Gastrocnemius medialis (tissue), 4 donors: ENCODE results near the gene SGK1. TPM values are rescaled to one million over a fixed set of nuclear protein-coding genes. Genes with fewer than 3 reads are reported as not detected.
"Not testable (repeated sequence)": the region's sequence is repeated elsewhere in the genome, so short reads cannot be mapped to it uniquely, and the experiment has no call there.

ENCODE experiments used
- ATAC-seq, 2 donors: fragments of 150-250 bp; one replicate each; pipeline ENCODE4 v1.9.1; 2016
- DNase-seq, 2 donors: peaks; one replicate each; pipeline ENCODE4 v3.0.0-alpha.2; 2019
- H3K27ac ChIP-seq, 4 donors: fragments of 200-600 bp; sonication (generic); 1 replicate in 1 of 4; 2 replicates in 3 of 4; pipeline ENCODE4 v1.5.1; 2016 to 2018; ENCODE audit warnings: mild to moderate bottlenecking in 2 of 4, moderate library complexity in 1 of 4
- H3K27me3 ChIP-seq, 3 donors: fragments of 200-600 bp; sonication (generic) in 2 of 3; 1 replicate in 1 of 3; 2 replicates in 2 of 3; pipeline versions ENCODE4 v1.5.1 to v1.6.0; 2016 to 2019; ENCODE audit warnings: mild to moderate bottlenecking in 1 of 3, moderate library complexity in 1 of 3
- H3K36me3 ChIP-seq, 2 donors: fragments of 200-600 bp; sonication (generic) in 1 of 2; one replicate each; pipeline ENCODE4 v1.5.1; 2017 to 2018
- H3K4me1 ChIP-seq, 2 donors: fragments of 200-600 bp; sonication (generic) in 1 of 2; one replicate each; pipeline ENCODE4 v1.5.1; 2016 to 2017; ENCODE audit warnings: mild to moderate bottlenecking in 2 of 2
- H3K4me3 ChIP-seq, 4 donors: fragments of 200-600 bp; sonication (generic) in 3 of 4; 1 replicate in 1 of 4; 2 replicates in 3 of 4; pipeline ENCODE4 v1.5.1; 2016 to 2019; ENCODE audit warnings: mild to moderate bottlenecking in 2 of 4
- H3K9me3 ChIP-seq, 3 donors: fragments of 200-600 bp; sonication (generic) in 2 of 3; 1 replicate in 1 of 3; 2 replicates in 2 of 3; pipeline ENCODE4 v1.5.1; 2016 to 2019
- CTCF ChIP-seq, 5 experiments: fragments of 450-650 bp in 3 of 5; fragments of 200-600 bp in 2 of 5; sonication (generic) in 2 of 5; IDR thresholded peaks in 4 of 5; conservative IDR thresholded peaks in 1 of 5; 1 replicate in 4 of 5; 2 replicates in 1 of 5; pipeline ENCODE4 v1.5.1; 2016 to 2019; ENCODE audit warnings: antibody characterized with exemption in 5 of 5, mild to moderate bottlenecking in 3 of 5, moderate library complexity in 3 of 5
- POLR2A ChIP-seq, 2 donors: fragments of 450-650 bp; IDR thresholded peaks; one replicate each; pipeline ENCODE4 v1.6.1; 2017; ENCODE audit warnings: antibody characterized with exemption in 2 of 2, mild to moderate bottlenecking in 2 of 2, moderate library complexity in 2 of 2
- in situ Hi-C, 4 donors: fragments of 200-750 bp; cut with MboI; loops; one replicate each; pipeline versions ENCODE4 v1.15.0 to v1.8.0; 2017; ENCODE audit warnings: low sequenced_read_pairs in 4 of 4
- intact Hi-C: fragments of 100-400 bp; cut with DNase I; formaldehyde crosslinking; loops from one replicate; pipeline ENCODE4 v1.15.1; 2023; ENCODE audit warnings: low total_unique reads
- total RNA-seq, 4 donors: library from RNA; depleted of rRNA; stranded (reverse); fragments of >200 nt; gene quantifications; one replicate each; pipeline versions ENCODE4 v1.1.0 to v1.2.3, GENCODE V29; 2016

Gene SGK1
- total RNA-seq, 4 donors from 2014 or later: 43.7 to 100 (median 56.2) TPM

DNA sequence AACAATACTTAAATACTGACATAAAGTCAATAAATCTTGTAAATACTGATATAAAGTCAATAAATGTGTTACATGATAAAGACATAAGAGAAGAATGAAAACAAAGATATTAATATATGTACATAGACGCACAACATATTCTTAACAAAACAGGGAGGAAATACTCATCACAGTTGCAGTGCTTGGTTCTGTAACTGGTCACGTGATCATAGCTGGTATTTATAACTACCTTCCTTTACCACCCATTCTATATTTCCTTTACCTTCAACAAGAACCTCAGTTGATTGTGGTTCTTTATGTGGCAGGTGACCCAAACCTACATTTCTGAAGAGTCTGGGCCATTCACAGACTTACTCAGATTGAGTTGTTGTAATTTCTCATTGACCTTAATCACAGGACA, 131.6 kb downstream of the SGK1 start:
- in situ Hi-C loops: loop anchor here in 2 of 4 donors (25.0 kb wide), 1 partner anchor 276 kb away; no protein-coding TSS in a partner anchor
- Histone ChIP-seq H3K9me3 (no peaks in the 10 kb centered on the region), H3K27me3 (no peaks in the 10 kb centered on the region), H3K36me3 (no peaks in the 10 kb centered on the region), H3K4me3 (no peak overlapping the region), H3K27ac (no peak overlapping the region), H3K4me1 (peaks cover 0 to 4% of the 10 kb centered on the region in 2 donors)
- intact Hi-C loops: no loop called here
- TF ChIP-seq CTCF (IDR thresholded peaks at IDR 0.05 in 4 of 5, conservative IDR thresholded peaks at IDR 0.05 in 1 of 5) (no peak), POLR2A (IDR thresholded peaks at IDR 0.05) (no peak)
- no peak for ATAC-seq
- no peak for DNase-seq

DNA sequence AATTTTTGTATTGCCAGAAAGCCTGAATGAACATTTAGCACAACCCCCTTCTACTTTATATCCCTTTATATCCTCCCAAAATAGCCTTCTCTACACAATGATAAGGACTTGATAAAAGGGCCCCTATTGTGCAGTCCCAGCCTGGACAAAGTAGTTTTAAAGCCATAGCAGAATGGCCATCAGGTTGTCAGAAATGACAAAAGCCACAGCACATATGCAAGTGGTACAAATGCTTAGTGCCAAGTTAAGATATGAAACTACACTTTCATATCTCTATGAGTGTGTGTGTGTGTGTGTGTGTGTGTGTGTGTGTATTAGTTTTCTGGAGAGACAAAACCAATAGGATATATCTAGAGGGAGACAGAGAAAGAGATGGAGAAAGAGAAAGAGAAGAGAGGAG, 132.6 kb downstream of the SGK1 start:
- Histone ChIP-seq H3K4me3 (no peak overlapping the region), H3K36me3 (no peaks in the 10 kb centered on the region), H3K9me3 (no peaks in the 10 kb centered on the region), H3K4me1 (no peaks in the 10 kb centered on the region), H3K27me3 (no peaks in the 10 kb centered on the region), H3K27ac (no peak overlapping the region)
- in situ Hi-C loops: loop anchor here in 2 of 4 donors (25.0 kb wide), 1 partner anchor 277 kb away; no protein-coding TSS in a partner anchor
- intact Hi-C loops: no loop called here
- no peak for DNase-seq
- TF ChIP-seq CTCF (IDR thresholded peaks at IDR 0.05 in 4 of 5, conservative IDR thresholded peaks at IDR 0.05 in 1 of 5) (no peak), POLR2A (IDR thresholded peaks at IDR 0.05) (no peak)
- ATAC-seq: no peak

DNA sequence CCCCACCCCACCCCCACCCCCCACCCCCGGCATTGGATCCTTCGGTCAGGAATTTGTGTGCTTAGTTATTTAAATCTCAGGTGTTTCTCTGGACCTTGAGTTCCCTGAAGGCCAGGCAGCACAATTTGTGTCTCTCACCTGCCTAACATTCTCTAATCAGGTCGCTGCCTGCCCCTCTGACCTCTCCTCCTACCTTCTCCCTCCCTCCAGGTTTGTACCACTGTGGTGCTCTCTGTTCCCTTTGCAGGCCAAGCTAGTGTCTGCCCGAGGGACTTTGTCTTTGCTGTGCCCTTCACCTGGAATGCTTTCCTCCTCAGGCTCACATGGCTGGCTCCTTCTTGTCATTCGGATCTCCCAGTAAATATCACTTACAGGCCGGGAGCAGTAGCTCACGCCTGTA, 134.1 kb downstream of the SGK1 start:
- H3K4me3 ChIP-seq: no peak overlapping the region
- H3K27ac ChIP-seq: no peak overlapping the region
- H3K9me3 ChIP-seq: no peaks in the 10 kb centered on the region
- no peaks in the 10 kb centered on the region for H3K4me1 ChIP-seq
- intact Hi-C loops: no loop called here
- ATAC-seq (no peak), DNase-seq (no peak)
- H3K27me3 ChIP-seq: no peaks in the 10 kb centered on the region
- TF ChIP-seq CTCF (IDR thresholded peaks at IDR 0.05 in 4 of 5, conservative IDR thresholded peaks at IDR 0.05 in 1 of 5) (no peak), POLR2A (IDR thresholded peaks at IDR 0.05) (no peak)
- no peaks in the 10 kb centered on the region for H3K36me3 ChIP-seq
- in situ Hi-C loops: loop anchor here in 2 of 4 donors (5.0 to 25.0 kb wide), 2 partner anchors 278 to 443 kb away; no protein-coding TSS in a partner anchor

- no peak for TF ChIP-seq POLR2A (IDR thresholded peaks at IDR 0.05)
- no peak for TF ChIP-seq CTCF (IDR thresholded peaks at IDR 0.05 in 4 of 5, conservative IDR thresholded peaks at IDR 0.05 in 1 of 5)
- Histone ChIP-seq H3K4me3 (no peak overlapping the region), H3K27me3 (no peaks in the 10 kb centered on the region), H3K27ac (no peak overlapping the region), H3K9me3 (no peaks in the 10 kb centered on the region), H3K4me1 (peaks cover 1 to 7% of the 10 kb centered on the region in 2 donors), H3K36me3 (no peaks in the 10 kb centered on the region)
- in situ Hi-C loops: loop anchor here in 2 of 4 donors (5.0 to 25.0 kb wide), 2 partner anchors 280 to 445 kb away; no protein-coding TSS in a partner anchor
- intact Hi-C loops: no loop called here
- DNase-seq: no peak
- no peak for ATAC-seq
These were observed 135.4 kb downstream of the SGK1 start for GRCh38 chr6:134182528-134182927.

DNA sequence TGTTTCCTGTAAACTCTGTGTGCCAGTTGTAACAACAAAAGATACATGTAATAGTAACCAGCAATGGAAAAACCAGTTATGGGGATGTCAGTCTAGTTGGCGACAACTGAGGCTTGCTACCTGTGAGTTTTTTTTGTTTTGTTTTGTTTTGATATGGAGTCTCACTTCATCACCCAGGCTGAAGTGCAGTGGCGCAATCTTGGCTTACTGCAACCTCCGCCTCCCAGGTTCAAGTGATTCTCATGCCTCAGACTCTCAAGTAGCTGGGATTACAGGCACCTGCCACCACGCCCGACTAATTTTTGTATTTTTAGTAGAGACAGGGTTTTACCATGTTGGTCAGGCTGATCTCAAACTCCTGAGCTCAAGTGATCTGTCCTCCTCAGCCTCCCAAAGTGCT, 136.2 kb downstream of the SGK1 start:
- ATAC-seq, intact Hi-C loops, H3K27ac ChIP-seq, DNase-seq, H3K4me3 ChIP-seq, H3K9me3 ChIP-seq, H3K36me3 ChIP-seq, H3K27me3 ChIP-seq: not testable (repeated sequence)
- in situ Hi-C loops: loop anchor here in 2 of 4 donors (5.0 to 25.0 kb wide), 2 partner anchors 281 to 446 kb away; no protein-coding TSS in a partner anchor
- H3K4me1 ChIP-seq: peaks cover 4 to 13% of the 10 kb centered on the region in 2 donors

GRCh38 chr6:134181251-134181650, 136.7 kb downstream of the SGK1 start:
- intact Hi-C loops, H3K27me3 ChIP-seq, H3K36me3 ChIP-seq, H3K4me3 ChIP-seq, DNase-seq, H3K27ac ChIP-seq, H3K9me3 ChIP-seq, ATAC-seq: not testable (repeated sequence)
- in situ Hi-C loops: loop anchor here in 2 of 4 donors (5.0 to 25.0 kb wide), 2 partner anchors 281 to 446 kb away; no protein-coding TSS in a partner anchor
- H3K4me1 ChIP-seq: peaks cover 4 to 15% of the 10 kb centered on the region in 2 donors

DNA sequence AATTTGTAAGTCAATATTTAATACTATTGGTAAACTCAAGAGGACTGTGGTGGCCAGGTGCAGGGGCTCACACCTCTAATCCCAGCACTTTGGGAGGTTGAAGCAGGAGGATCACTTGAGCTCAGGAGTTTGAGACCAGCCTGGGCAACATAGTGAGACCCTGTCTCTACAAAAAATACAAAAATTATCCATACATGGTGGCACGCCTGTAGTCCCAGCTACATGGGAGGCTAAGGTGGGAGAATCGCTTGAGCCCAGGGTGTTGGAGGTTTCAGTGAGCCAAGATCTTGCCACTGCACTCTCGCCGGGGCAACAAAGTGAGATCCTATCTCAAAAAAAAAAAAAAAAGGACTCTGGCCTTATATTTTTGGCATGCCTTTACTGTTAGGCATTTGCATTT, 137.4 kb downstream of the SGK1 start:
- in situ Hi-C loops: loop anchor here in 2 of 4 donors (5.0 to 25.0 kb wide), 2 partner anchors 282 to 447 kb away; no protein-coding TSS in a partner anchor
- H3K36me3 ChIP-seq, H3K9me3 ChIP-seq, H3K27ac ChIP-seq, intact Hi-C loops, H3K4me3 ChIP-seq, DNase-seq, ATAC-seq, H3K27me3 ChIP-seq: not testable (repeated sequence)
- peaks cover 7 to 15% of the 10 kb centered on the region in 2 donors for H3K4me1 ChIP-seq
